ENCODE data around the gene ENGASE.

The ENGASE gene

DNA sequence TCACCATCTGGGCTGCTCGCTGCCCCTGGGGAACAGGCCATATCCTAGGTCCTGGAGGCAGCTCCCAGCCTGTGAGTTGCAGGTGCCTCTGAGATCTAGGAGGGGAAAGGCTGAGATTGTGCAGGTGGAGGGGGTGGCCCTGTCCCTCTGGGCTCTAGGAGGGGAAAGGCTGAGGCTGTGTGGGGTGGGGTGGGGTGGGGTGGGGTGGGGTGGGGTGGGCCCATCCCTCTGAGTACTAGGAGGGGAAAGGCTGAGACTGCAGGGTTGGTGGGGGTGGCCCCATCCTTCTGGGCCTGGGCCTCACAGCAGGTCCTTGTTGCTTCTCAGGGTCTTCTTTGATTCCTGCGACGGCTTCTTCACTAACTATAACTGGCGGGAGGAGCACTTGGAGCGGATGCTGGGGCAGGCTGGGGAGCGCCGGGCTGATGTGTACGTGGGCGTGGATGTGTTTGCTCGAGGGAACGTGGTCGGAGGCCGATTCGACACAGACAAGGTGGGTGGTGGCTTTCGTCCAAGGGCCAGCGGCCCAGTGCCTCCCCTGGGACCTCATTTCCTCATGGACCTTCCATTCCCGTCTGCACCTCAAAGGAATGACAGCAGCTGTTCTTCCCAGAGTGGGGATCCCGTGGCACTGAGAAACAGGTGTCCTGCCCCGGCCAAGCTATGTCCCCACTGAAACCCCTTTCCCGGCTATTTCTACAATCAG is 7.1 kb downstream of the ENGASE start:
- no peak for DNase-seq

DNA sequence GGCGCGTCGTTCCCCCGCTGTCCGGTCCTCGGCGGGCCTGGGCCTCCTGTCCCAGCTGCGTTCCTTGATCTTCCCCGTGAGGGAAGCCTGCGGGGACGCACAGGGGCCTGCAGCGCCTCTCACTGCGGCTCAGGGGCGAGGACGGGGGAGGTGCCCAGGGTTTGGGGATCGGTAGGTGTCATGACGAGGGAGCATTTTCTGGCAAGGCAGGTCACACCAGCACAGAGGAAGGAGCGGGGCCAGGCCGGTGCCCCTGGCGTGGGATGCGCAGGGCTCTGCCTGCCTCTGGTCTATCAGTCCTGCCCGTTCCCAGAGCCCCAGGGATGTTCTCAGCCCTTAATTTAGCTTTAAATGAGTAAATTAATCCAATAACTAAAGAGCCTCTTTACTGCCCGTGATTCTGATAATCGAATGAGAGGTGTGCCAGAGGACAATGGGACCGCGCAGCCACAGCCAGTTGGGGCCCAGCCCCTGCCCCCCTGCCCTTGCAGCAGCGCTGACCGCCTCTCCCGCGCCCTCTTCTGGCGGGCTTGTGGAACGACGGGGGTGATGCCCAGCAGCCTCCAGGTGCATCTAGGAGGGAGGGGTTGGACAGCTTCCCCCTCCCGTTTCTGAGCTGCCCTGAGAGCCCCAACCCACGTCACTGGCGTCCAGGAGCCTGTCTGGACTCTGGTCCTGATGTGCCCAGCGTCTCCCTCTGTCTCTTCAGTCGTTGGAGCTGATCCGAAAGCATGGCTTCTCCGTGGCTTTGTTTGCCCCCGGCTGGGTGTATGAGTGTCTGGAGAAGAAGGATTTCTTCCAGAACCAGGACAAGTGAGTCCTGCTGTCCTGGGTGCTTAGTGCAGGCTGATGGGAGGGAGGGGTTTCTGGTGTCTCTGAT is 7.9 kb downstream of the ENGASE start:
- DNase-seq: no peak

DNA sequence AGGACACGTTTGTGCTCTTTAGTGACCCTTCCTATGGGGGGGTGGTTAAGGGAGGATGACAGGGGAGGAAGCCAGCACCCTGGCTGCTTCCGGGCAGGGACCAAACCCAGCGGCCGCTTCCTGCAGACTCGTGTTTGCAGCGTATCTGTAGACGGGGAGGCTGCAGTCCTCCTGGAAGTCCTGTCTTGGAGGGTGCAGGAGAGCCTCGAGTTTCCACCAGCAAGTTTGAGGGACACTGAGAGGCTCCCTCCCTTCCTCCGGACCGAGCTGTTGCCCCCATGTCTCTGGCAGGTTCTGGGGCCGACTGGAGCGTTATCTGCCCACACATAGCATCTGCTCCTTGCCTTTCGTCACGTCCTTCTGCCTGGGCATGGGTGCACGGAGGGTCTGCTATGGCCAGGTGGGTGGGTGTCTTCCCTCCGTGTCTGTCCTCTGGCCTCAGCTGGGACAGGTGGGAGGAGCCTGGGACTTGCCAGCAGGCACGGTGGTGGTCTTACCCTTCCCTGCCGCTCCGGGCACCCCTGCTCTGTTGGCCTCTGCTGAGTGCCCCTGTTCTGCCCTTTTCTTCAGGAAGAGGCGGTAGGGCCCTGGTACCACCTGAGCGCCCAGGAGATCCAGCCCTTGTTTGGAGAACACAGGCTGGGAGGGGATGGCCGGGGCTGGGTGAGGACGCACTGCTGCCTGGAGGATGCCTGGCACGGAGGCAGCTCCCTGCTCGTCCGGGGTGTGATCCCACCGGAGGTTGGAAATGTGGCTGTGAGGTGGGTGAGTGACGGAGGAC is 8.8 kb downstream of the ENGASE start:
- no peak for DNase-seq

DNA sequence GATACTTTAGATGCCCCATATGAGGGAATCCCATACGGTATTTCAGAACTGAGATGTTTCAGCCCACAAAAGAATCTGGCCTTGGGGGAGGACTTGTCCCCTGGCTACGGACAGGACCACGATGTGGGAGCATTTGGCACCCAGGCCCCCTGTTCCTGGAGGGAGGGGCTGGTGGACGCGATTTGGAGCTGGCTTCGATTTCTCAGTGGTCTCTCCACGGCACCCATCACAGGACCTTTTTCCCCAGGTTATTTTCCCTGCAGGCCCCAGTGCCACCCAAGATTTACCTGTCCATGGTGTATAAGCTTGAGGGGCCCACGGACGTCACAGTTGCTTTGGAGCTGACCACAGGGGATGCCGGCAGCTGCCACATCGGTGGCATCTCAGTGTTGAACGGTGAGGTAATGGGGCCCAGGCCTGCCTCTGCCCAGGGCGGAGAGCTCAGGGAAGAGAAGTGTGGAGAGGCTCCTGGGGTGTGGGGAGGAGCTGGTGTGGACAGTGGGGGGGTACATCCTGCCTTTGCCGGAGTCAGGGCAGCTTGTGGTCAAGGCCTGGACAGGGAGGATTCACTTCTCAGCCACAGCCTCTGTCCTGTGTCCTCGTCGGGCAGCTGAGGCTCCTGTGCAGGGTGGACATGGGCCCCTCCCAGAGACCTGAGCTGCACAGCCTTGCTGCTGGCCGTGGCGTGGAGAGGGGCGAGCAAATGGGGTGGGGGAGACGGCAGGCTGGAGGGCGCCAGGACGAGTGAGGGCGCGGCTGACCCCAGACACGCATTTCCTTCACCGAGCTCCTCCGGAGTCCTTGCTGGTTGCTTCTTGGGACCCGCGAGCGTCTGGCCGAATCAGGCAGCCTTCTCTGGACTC is 9.9 kb downstream of the ENGASE start:
- no peak for DNase-seq

GRCh38 chr17:79085154-79085920 is 10.7 kb downstream of the ENGASE start:
- DNase-seq: no peak

DNA sequence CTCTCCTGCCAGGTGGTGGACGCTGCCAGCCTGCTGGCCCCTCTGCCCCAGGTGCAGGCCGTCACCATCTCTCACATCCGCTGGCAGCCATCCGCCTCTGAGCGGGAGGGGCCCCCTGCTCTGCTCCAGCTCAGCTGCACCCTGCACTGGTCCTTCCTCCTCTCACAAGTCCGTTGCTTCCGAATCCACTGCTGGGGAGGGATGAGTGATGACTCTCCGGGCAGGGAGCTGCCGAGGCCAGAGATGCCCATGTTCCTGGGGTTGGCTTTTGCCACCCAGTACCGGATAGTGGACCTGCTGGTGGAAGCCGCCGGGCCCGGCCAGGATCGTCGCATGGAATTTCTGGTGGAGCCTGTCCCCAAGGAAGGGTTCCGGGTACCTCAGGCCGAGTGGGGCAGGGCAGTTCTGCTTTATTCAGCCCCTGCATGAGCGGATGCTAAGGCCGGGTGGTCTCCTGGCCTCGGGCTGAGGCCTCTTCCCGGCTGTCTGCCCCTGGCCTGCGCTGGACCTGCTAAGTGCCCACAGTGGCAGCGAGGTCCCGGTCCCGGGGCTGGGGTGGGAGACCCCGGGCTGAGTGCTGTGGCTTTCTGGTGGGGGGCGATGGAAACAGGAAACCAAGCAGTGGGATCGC is 11.4 kb downstream of the ENGASE start:
- no peak for DNase-seq

DNA sequence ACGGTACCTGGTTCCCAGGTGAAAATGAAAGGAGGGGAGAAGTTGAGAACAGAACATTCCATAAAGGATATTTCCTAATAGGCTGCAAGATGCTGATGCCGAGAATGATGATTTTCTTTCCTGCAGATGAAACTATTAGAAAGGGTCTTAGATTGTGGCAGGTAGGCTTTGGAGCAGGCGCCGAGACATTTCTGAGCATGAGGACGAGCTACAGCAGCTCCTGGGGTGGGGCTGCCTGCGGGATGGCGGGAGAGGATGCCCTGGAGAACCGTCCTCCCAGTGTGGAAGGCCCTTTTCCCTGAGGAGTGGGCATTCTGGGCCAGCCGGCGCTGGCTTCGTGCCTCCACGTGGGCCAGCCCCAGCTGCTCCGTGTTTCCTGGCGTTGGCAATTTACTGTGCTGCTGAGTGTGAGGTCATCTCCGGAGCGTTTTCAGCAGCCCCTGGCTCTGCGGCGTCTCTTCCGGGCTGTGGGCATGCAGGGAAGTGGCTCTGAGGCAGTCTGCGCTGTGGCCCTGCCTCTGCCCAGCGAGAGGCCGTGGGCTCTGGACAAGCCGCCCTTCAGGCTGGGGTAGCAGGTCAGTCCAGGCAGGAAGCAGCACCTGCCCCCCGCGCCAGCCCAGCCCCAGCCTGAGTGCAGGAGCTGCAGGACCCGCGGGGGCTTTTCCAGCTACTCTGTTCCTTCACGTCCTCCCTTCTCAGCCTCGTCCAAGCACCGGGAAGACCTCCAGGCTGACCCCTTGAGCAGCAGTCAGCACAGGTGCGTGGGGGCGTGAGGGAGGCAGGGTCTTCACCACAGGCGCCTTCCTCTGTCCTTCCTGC is 12.2 kb downstream of the ENGASE start:
- DNase-seq: no peak

DNA sequence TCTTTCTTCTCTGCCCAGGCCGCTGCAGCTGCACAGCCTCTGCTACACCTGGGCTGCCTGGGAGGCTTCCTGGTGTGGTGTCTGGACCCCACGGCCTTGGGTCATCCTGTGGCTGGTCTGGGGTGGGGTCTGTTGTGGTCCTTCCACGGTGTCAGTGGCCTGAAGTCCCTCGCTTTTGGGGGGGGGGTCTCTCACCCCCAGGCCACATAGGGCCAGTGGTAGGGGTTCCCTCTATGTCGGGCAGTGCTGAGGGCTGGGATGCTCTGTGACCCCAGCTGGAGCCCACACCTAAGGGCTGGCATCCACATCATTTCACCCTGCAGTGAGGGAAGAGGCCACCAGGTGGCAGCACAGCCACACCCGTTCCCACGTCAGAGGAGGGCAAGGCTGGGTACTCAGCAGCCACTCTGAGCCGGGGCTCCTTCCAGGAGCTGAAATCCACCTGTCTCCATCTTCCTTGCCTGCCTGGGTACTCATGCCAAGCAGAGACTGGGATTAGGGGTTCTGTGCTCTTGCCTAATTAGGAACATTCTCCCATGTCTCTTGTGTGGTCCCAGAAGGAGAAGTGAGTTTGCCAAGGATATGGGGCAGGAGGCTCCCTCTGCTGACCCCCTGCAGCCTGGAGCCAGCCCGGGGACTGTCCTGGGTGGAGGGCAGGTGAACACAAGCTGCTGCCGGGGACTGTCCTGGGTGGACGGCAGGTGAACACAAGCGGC is 13.0 kb downstream of the ENGASE start:
- DNase-seq: peak; percentile 24

- no peak for DNase-seq
These were observed 13.8 kb downstream of the ENGASE start for GRCh38 chr17:79088247-79088996.

DNA sequence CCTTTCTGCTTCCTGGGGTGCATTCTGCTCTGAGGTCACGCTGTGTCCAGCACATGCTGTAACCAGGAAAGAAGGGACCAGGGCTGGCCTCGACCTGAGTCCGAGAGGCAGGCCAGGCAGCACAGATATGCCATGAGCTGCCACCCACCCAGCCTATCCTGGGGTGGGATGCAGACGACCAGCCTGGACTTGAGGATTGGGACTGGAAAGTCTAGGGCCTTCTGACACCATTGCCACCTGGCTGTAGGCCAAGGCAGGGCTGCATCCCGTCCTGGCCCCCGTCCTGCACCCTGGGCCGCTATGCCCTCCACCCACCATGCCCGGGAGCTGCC is 14.3 kb downstream of the ENGASE start:
- no peak for DNase-seq

DNA sequence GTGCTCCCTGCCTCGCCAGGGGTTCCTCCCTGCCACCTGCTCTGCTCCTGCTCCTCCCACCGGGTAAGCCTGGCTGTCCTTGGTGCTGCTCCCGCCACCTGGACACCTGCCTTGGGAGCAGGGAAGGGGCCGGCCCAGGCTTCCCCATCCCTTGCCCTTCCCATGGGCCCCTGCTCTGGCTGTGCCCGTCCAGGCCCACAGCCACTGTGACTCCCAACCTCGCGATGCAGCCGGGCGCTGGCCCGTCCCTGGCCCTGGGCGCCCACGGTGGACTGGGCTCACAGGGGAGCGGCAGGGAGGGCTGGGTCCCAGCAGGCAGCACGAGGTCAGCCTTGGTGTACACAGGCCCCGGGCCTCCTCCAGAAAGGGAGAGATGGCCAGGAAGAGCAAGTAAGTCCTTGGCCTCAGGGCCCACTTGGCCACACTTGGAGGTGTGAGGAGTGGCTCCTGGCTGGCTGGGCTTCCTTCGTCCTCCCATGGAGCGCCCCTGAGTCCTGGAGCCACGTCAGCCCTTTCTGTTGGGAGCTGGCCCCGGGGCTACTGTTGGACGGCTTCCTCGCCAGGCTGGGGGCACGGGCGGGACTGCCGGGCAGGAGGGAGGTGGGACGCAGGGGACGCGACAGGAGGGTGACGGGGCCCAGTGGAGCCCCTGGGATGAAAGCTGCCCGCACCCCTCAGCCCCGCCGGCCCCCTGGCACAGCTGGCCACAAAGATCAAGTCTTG is 15.3 kb downstream of the ENGASE start:
- no peak for DNase-seq

GRCh38 chr17:79090443-79091225 is 16.0 kb downstream of the ENGASE start:
- DNase-seq: no peak

DNA sequence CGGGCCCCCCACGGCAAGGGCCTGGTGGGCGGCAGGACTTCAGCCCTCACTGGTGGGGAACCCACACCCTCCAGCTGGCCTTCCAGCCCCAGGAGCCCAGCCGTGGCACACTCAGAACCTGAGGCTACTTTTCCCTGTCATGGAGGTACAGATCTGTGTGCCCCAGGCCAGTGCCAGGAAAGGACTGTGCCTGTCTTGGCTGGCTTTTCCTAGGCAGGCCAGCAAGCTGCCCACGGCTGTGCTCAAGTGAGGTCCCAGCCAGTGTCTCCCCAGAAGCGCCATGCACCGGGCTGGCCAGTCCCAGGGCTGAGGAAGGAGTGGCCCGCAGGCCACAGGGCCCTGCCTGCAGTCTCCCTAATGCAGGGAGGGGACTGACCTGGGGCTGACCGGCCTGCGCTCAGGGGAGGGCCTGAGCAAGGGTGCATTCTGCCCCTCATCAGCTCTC is 16.6 kb downstream of the ENGASE start:
- no peak for DNase-seq

- DNase-seq: no peak
These were observed 17.9 kb downstream of the ENGASE start for GRCh38 chr17:79092567-79092966.

- DNase-seq: no peak
These were observed 18.6 kb downstream of the ENGASE start for GRCh38 chr17:79093270-79093669.

GRCh38 chr17:79094261-79094660 is 19.6 kb downstream of the ENGASE start:
- no peak for DNase-seq

DNA sequence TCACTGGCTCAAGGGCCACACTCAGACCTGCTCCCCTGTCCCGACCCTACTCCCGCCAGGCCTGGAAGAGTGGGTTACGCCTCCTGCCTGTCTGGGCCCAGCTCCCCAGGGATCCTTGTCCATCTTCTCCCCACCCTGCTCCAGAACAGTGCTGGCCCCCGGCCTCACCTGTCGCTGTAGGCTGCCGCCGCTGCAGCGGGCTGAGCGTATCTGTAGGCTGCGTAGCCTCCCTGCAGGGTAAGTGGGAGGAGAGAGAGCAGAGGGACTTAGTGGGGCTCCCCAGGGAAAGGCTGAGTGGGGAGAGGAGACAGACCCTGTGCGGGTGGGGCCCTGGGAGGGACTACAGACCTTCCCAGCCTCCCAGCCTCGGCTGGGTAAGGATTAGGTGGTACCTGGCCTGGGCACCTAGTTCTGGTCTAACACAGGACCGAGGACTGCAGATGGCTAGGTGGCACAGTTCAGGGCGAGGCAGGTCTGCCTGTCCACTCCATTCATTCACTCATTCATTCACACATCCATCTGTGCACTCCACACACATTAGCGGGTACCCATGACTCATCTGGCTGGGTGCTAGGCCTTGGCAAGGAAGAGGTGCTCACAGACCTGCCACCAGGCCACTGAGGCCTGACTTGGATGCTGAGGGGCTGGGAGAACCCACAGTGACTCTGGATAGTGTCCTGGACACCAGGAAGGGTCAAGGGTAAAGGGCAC is 20.9 kb downstream of the ENGASE start:
- no peak for DNase-seq

Measured in NK-92 treated with Interleukin-12 subunit alpha and Interleukin-12 subunit beta, amount 100 ng/mL, for 24 hours (cell line).